Measurements from ENCODE around the gene MAP1LC3B. TPM values are rescaled to one million over a fixed set of nuclear protein-coding genes. Genes with fewer than 3 reads are reported as not detected.

The MAP1LC3B gene
- total RNA-seq, 2 donors from 2014 or later, result 18.5 to 22.8 TPM

DNA sequence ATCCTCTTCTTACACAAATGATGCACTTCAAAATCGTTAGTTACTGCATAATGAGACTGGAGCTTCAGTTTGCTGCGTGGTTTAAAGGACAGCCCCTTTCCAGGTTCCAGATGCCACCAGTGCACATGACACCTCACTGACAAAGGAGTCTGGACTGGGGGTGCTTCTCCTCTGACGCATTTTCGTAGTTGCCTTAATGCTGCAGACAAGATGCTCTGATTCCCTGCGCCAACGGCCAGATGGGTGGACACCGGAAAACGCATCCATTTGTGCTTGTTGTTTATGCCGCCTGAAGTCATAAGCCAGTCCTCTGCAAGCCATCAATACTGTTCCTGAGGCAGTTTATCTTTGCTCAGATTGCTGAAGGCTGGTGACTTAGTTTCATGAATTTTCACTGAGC lies 24.6 kb upstream of the MAP1LC3B start:
- no peaks in the 10 kb centered on the region for H3K27me3 ChIP-seq
- intact Hi-C loops (cut with DNase I), result no loop called here
- no peaks in the 10 kb centered on the region for H3K36me3 ChIP-seq (replicated peaks in 1 of 2; ENCODE audit: insufficient read depth in 1 of 2, low read depth in 2 of 2)
- no peak overlapping the region for H3K4me3 ChIP-seq
- TF ChIP-seq CTCF (IDR thresholded peaks at IDR 0.05) (no peak), POLR2A (IDR thresholded peaks at IDR 0.05) (no peak)
- H3K4me1 ChIP-seq, result peaks cover 15% of the 10 kb centered on the region
- DNase-seq (no peak), ATAC-seq (no peak)
- H3K27ac ChIP-seq, result no peak overlapping the region
- H3K9me3 ChIP-seq, result no peaks in the 10 kb centered on the region
- 78 to 85% methylated on average over 9 of the region's 9 CpGs for WGBS, 2 donors

GRCh38 chr16:87368029-87368770 lies 23.9 kb upstream of the MAP1LC3B start:
- 70 to 71% methylated on average over 5 of the region's 5 CpGs for WGBS, 2 donors
- peak; percentile 22 for ATAC-seq
- TF ChIP-seq POLR2A (IDR thresholded peaks at IDR 0.05) (no peak), CTCF (IDR thresholded peaks at IDR 0.05) (no peak)
- peak in 1 of 4 donors; percentile 31 for DNase-seq
- Histone ChIP-seq H3K4me3 (no peak overlapping the region), H3K9me3 (no peaks in the 10 kb centered on the region), H3K4me1 (peaks cover 15% of the 10 kb centered on the region), H3K36me3 (replicated peaks in 1 of 2; ENCODE audit: insufficient read depth in 1 of 2, low read depth in 2 of 2) (no peaks in the 10 kb centered on the region), H3K27me3 (no peaks in the 10 kb centered on the region), H3K27ac (peak overlapping the region in 1 of 4 donors; percentile 40)
- intact Hi-C loops (cut with DNase I), result no loop called here

DNA sequence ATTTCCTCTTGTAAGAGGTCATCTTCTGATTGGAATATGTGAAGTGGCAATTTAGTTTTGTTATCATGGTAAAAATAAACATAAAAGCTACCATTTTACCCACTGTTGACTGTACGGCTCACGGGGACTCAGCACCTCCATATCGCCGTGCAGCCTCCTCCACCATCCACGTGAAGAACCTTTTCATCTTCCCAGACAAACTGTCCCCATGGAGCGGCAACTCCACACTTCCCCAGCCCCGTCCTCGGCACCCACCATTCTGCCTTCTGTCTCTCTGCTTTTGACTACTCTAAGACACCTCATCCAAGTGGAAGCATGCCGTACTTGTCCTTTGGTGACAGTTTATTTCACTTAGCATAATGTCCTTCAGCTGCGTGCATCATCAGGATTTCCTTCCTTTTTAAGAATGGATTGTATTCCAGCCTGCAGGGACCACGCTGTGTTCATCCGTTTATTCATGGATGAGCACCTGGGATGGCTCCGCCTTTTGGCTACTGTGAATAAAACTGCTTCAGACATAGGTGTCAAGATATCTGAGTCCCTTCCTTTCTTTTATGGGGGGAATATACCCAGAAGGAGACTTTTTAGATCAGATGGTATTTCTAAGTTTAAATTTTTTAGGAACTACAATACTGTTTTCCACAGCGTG lies 22.9 kb upstream of the MAP1LC3B start:
- Histone ChIP-seq H3K9me3 (no peaks in the 10 kb centered on the region), H3K27ac (peak overlapping the region in 1 of 4 donors; percentile 40), H3K27me3 (no peaks in the 10 kb centered on the region), H3K4me3 (no peak overlapping the region), H3K4me1 (peaks cover 5% of the 10 kb centered on the region), H3K36me3 (replicated peaks in 1 of 2; ENCODE audit: insufficient read depth in 1 of 2, low read depth in 2 of 2) (no peaks in the 10 kb centered on the region)
- intact Hi-C loops (cut with DNase I), result no loop called here
- DNase-seq (no peak), ATAC-seq (no peak)
- no peak for TF ChIP-seq CTCF (IDR thresholded peaks at IDR 0.05)
- no peak for TF ChIP-seq POLR2A (IDR thresholded peaks at IDR 0.05)
- 86 to 88% methylated on average over 14 of the region's 14 CpGs for WGBS, 2 donors

DNA sequence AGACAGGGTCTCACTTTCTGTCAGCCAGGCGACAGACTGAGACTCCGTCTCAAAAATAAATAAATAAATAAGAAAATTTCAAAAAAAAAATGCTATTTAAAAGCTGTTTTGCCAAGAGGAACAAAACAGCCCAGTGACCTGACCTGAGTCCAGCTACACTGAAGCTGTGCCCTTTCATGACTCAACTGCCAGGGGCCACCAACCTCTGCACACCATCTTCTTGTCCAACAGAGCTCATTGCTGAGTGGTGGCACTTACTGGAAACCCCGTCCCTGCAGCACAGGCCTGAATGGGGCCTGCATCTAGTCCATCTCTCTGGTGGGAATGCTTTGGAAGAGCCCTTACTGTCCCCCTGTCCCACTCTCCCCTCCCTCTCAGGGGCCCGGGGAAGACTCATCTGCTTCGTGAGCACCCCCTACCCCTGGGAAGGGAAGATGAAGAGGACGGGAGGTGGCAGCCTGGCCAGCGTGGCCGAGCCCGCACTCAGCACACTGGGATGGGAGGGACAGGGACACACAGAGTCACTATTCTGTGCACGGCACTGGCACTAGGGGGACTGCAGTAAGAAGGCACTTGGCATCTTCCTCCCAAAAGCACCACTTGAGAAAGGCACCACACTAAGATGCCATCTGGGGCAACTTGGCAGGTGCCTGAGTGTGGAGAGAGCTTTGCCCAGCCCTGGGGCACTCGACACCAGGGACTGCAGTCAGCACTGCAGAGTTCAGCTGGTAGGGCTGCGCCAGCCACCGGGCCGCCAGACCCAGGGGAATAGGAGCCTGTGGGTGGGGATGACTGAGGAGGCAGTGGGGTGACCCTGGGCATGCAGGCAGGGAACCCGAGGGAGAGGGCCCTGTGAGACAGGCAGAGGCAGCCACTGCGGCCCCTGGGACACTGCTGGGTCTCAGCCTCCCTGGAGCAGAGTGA lies 22.1 kb upstream of the MAP1LC3B start:
- TF ChIP-seq CTCF (IDR thresholded peaks at IDR 0.05), result no peak
- no peak for TF ChIP-seq POLR2A (IDR thresholded peaks at IDR 0.05)
- Histone ChIP-seq H3K4me3 (no peak overlapping the region), H3K27me3 (no peaks in the 10 kb centered on the region), H3K9me3 (no peaks in the 10 kb centered on the region), H3K27ac (no peak overlapping the region), H3K36me3 (replicated peaks in 1 of 2; ENCODE audit: insufficient read depth in 1 of 2, low read depth in 2 of 2) (no peaks in the 10 kb centered on the region), H3K4me1 (no peaks in the 10 kb centered on the region)
- DNase-seq (no peak), ATAC-seq (no peak)
- intact Hi-C loops (cut with DNase I), result no loop called here
- WGBS, 2 donors, result 85 to 88% methylated on average over 5 to 14 of the region's 16 CpGs
